HL-60 (cell line): ENCODE measurements around the gene PRM3.

ENCODE experiments used
- DNase-seq, 2 experiments: peaks; one replicate each; pipeline ENCODE4 v3.0.0-alpha.2; 2010 to 2020; ENCODE audit warnings: low read depth in 1 of 2, low spot score in 1 of 2
- H3K27ac ChIP-seq: fragments of 250-450 bp; sonication (Bioruptor Pico); replicated peaks from 2 replicates; pipeline ENCODE4 v1.5.1; 2020; ENCODE audit warnings: mild to moderate bottlenecking, moderate library complexity
- H3K27me3 ChIP-seq: fragments of 250-450 bp; sonication (Bioruptor Pico); 2 replicates; pipeline ENCODE4 v1.5.1; 2021; ENCODE audit warnings: mild to moderate bottlenecking, moderate library complexity; ENCODE audit not compliant: insufficient read depth, poor library complexity, severe bottlenecking
- H3K4me3 ChIP-seq: replicated peaks from 2 replicates; pipeline ENCODE4 v1.5.1; 2011; ENCODE audit warnings: mild to moderate bottlenecking, control low read depth, low read length; ENCODE audit not compliant: insufficient read depth
- CTCF ChIP-seq: IDR thresholded peaks from one replicate; pipeline ENCODE4 v1.5.1; 2011; ENCODE audit warnings: low read length, control low read depth, inconsistent platforms; ENCODE audit not compliant: insufficient read depth
- GABPA ChIP-seq: IDR thresholded peaks from 2 replicates; pipeline ENCODE4 v1.6.1; 2012; ENCODE audit warnings: low read depth
- POLR2AphosphoS5 ChIP-seq: IDR thresholded peaks from 2 replicates; pipeline ENCODE4 v1.6.1; 2012; ENCODE audit warnings: low read depth
- REST ChIP-seq: IDR thresholded peaks from 2 replicates; pipeline ENCODE4 v1.6.1; 2012; ENCODE audit warnings: low read depth; ENCODE audit not compliant: insufficient replicate concordance
- SPI1 ChIP-seq: IDR thresholded peaks from 2 replicates; pipeline ENCODE4 v1.6.1; 2012; ENCODE audit warnings: low read depth, mild to moderate bottlenecking, borderline replicate concordance

The PRM3 gene

GRCh38 chr16:11296706-11297491, 23.5 kb upstream of the PRM3 start:
- no peaks in the 10 kb centered on the region for H3K27me3 ChIP-seq
- DNase-seq, result no peak
- H3K4me3 ChIP-seq, result no peak overlapping the region
- peak overlapping the region; percentile 79; the same call in 1 of the 2 replicates for H3K27ac ChIP-seq
- TF ChIP-seq POLR2AphosphoS5, result no peak

- TF ChIP-seq CTCF (no peak), SPI1 (no peak), GABPA (no peak), POLR2AphosphoS5 (no peak), REST (no peak)
- Histone ChIP-seq H3K27me3 (no peaks in the 10 kb centered on the region), H3K27ac (no peak overlapping the region), H3K4me3 (no peak overlapping the region)
- DNase-seq, result no peak
Measured at GRCh38 chr16:11296351-11296705, 22.9 kb upstream of the PRM3 start.

GRCh38 chr16:11295672-11296071, 22.2 kb upstream of the PRM3 start:
- Histone ChIP-seq H3K27ac (no peak overlapping the region), H3K27me3 (no peaks in the 10 kb centered on the region), H3K4me3 (no peak overlapping the region)
- TF ChIP-seq SPI1 (no peak), POLR2AphosphoS5 (no peak), GABPA (no peak), CTCF (no peak), REST (no peak)
- no peak for DNase-seq

GRCh38 chr16:11292076-11292748, 18.8 kb upstream of the PRM3 start:
- no peak overlapping the region for H3K27ac ChIP-seq
- TF ChIP-seq GABPA (no peak), REST (no peak), SPI1 (no peak), CTCF (no peak), POLR2AphosphoS5 (no peak)
- DNase-seq, result no peak
- no peaks in the 10 kb centered on the region for H3K27me3 ChIP-seq
- no peak overlapping the region for H3K4me3 ChIP-seq
